K562 (cell line): Measurements from ENCODE around the gene AJUBA. TPM values are rescaled to one million over a fixed set of nuclear protein-coding genes. Genes with fewer than 3 reads are reported as not detected.

Source experiments
- ARID1B ChIP-seq: fragments of 450-650 bp; IDR thresholded peaks from 2 replicates; pipeline ENCODE4 v1.6.1; 2016; ENCODE audit warnings: antibody characterized with exemption, mild to moderate bottlenecking, inconsistent platforms
- ARNT ChIP-seq, 2 experiments: fragments of 450-650 bp; IDR thresholded peaks; 2 replicates each; pipeline ENCODE4 v1.6.1; 2016; ENCODE audit warnings: mild to moderate bottlenecking in 1 of 2
- FIP1L1 ChIP-seq: fragments of 200-400 bp; formaldehyde crosslinking; IDR thresholded peaks from 2 replicates; pipeline ENCODE4 v1.6.1; 2018; ENCODE audit warnings: mild to moderate bottlenecking, low read depth, low read length; ENCODE audit not compliant: poor library complexity, severe bottlenecking
- GATA2 ChIP-seq: sonication (generic); formaldehyde crosslinking; IDR thresholded peaks from 2 replicates; pipeline ENCODE4 v1.4.0; 2020; ENCODE audit warnings: mild to moderate bottlenecking, missing genetic modification reagents
- JUND ChIP-seq, 2 experiments: IDR thresholded peaks; 2 replicates in 1 of 2; 3 replicates in 1 of 2; pipeline ENCODE4 v1.6.1; 2011; ENCODE audit warnings: borderline replicate concordance in 2 of 2, low read depth in 2 of 2, low read length in 2 of 2, improper control_type of control experiment in 1 of 2, missing biosample characterization in 1 of 2, missing genetic modification characterization in 1 of 2, missing genetic modification reagents in 1 of 2
- KDM2B ChIP-seq: fragments of 250-450 bp; sonication (Bioruptor Pico); IDR thresholded peaks from 2 replicates; pipeline ENCODE4 v1.8.0; 2021; ENCODE audit warnings: mild to moderate bottlenecking, moderate library complexity
- MTA1 ChIP-seq: fragments of 450-650 bp; IDR thresholded peaks from 2 replicates; pipeline ENCODE4 v1.6.1; 2017; ENCODE audit warnings: borderline replicate concordance
- OTX1 ChIP-seq: fragments of 450-650 bp; formaldehyde crosslinking; IDR thresholded peaks from 2 replicates; pipeline ENCODE4 v1.4.0; 2022; ENCODE audit warnings: mild to moderate bottlenecking
- RBM34 ChIP-seq: fragments of 200-400 bp; formaldehyde crosslinking; IDR thresholded peaks from 2 replicates; pipeline ENCODE4 v1.6.1; 2018; ENCODE audit warnings: low read length, borderline replicate concordance; ENCODE audit not compliant: insufficient read depth
- SIX5 ChIP-seq, 2 experiments: IDR thresholded peaks; 2 replicates each; pipeline ENCODE4 v1.6.1; 2011; ENCODE audit warnings: low read length in 2 of 2, borderline replicate concordance in 1 of 2, low read depth in 1 of 2, mild to moderate bottlenecking in 1 of 2, moderate library complexity in 1 of 2; ENCODE audit not compliant: insufficient read depth in 1 of 2
- SMARCE1 ChIP-seq: fragments of 450-650 bp; IDR thresholded peaks from 2 replicates; pipeline ENCODE4 v1.7.1; 2016; ENCODE audit warnings: mild to moderate bottlenecking
- STAT5B ChIP-seq: fragments of 250-450 bp; sonication (Bioruptor Pico); IDR thresholded peaks from 2 replicates; pipeline ENCODE4 v1.8.0; 2021; ENCODE audit warnings: mild to moderate bottlenecking, inconsistent platforms
- TSC22D4 ChIP-seq: fragments of 450-650 bp; IDR thresholded peaks from 2 replicates; pipeline ENCODE4 v1.6.1; 2016; ENCODE audit warnings: missing genetic modification characterization, missing biosample characterization, control low read depth
- ZNF583 ChIP-seq: fragments of 250-450 bp; sonication (Bioruptor Pico); IDR thresholded peaks from 2 replicates; pipeline ENCODE4 v1.4.0; 2020
- polyA plus RNA-seq, 8 experiments: library from polyadenylated mRNA; depleted of rRNA in 4 of 8; stranded (reverse) in 5 of 8; unstranded in 3 of 8; fragments of >200 nt; fragmentation: Nextera tagmentation in 2 of 8; fragmentation: Illumina TruSeq in 1 of 8; extraction: Ambion mirVana in 2 of 8; extraction: Trizol in 1 of 8; gene quantifications; 2 replicates each; pipeline versions ENCODE4 v1.2.1 to v1.2.3, GENCODE V29; 2011 to 2014; ENCODE audit warnings: inconsistent platforms in 1 of 8, missing spikeins in 1 of 8
- total RNA-seq, 7 experiments: library from RNA; depleted of rRNA in 6 of 7; stranded (reverse); fragments of >200 nt in 6 of 7; fragmentation: Illumina TruSeq in 2 of 7; extraction: Trizol in 2 of 7; gene quantifications; 2 replicates each; pipeline versions ENCODE4 v1.2.1 to v1.2.3, GENCODE V29; 2011 to 2021; ENCODE audit warnings: low replicate concordance in 1 of 7
- TF ChIP-seq, protein P1 (sequence below), 3 experiments: fragments of 200-800 bp in 1 of 3; fragments of 250-450 bp in 1 of 3; fragments of 450-650 bp in 1 of 3; sonication (Bioruptor Pico) in 1 of 3; sonication (Bioruptor generic) in 1 of 3; formaldehyde crosslinking in 1 of 3; IDR thresholded peaks; 2 replicates each; pipeline versions ENCODE4 v1.6.1 to v1.8.0; 2016 to 2022; ENCODE audit warnings: mild to moderate bottlenecking in 2 of 3, missing genetic modification characterization in 2 of 3, missing compliant biosample characterization in 1 of 3, moderate library complexity in 1 of 3
- TF ChIP-seq, protein P2 (sequence below): IDR thresholded peaks from 2 replicates; pipeline ENCODE4 v1.6.1; 2014; ENCODE audit warnings: antibody characterized with exemption
- TF ChIP-seq, protein P3 (sequence below): sonication (generic); formaldehyde crosslinking; IDR thresholded peaks from 2 replicates; pipeline ENCODE4 v1.8.1; 2023; ENCODE audit warnings: mild to moderate bottlenecking, missing genetic modification reagents, moderate library complexity
- TF ChIP-seq, protein P4 (sequence below), 2 experiments: fragments of 450-650 bp in 1 of 2; sonication (generic) in 1 of 2; formaldehyde crosslinking in 1 of 2; IDR thresholded peaks in 1 of 2; conservative IDR thresholded peaks in 1 of 2; 2 replicates each; pipeline versions ENCODE4 v1.6.1 to v1.8.1; 2016 to 2023; ENCODE audit warnings: mild to moderate bottlenecking in 2 of 2, moderate library complexity in 2 of 2, inconsistent platforms in 1 of 2, missing genetic modification reagents in 1 of 2

AJUBA gene
- total and polyA plus RNA-seq, 9 of the 15 experiments (the other 6 are each of a cell fraction or from before 2014, with no cell fraction given), result 0.73 to 4.7 (median 2.8) TPM

DNA sequence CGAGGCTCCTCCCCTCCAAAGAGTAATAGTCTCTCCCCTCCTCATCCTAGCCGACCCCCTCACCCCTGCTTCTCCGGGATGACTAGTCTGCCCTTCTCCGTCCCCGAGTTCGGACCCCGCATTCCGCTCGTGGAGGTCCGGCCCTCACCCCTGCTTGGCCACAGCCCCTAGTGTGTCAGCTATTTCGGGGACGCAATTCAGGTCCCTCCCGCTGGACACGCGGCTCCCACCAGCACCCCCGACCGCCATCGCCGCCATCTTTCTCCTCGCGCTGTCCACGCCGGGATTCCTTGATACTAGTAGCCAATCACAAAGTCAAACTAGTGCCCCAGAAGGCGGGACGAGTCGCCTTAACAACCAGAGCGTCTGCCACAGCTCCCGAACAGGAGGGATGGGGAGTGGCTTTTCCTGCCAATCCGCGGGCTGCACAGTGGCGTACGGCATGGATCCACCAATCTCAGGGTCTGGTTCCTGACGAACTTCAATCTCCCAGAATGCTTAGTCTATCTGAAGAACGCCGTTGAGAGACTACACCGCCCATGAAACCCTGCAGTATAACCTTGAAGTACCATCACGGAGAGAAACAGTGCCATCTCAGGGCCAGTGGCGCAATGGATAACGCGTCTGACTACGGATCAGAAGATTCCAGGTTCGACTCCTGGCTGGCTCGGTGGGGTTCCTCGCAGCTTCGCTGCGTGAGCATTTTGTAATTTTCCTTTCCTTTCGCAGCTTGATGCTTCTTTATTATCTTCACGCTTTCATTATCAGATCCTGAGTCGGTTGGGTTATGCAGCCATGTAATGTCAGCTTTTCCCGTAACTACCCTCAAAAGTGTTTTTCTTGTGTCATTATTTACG, 53.0 kb downstream of the AJUBA start, which contains the start of gene PRMT5 (continued):
- TF ChIP-seq, protein P1, sequence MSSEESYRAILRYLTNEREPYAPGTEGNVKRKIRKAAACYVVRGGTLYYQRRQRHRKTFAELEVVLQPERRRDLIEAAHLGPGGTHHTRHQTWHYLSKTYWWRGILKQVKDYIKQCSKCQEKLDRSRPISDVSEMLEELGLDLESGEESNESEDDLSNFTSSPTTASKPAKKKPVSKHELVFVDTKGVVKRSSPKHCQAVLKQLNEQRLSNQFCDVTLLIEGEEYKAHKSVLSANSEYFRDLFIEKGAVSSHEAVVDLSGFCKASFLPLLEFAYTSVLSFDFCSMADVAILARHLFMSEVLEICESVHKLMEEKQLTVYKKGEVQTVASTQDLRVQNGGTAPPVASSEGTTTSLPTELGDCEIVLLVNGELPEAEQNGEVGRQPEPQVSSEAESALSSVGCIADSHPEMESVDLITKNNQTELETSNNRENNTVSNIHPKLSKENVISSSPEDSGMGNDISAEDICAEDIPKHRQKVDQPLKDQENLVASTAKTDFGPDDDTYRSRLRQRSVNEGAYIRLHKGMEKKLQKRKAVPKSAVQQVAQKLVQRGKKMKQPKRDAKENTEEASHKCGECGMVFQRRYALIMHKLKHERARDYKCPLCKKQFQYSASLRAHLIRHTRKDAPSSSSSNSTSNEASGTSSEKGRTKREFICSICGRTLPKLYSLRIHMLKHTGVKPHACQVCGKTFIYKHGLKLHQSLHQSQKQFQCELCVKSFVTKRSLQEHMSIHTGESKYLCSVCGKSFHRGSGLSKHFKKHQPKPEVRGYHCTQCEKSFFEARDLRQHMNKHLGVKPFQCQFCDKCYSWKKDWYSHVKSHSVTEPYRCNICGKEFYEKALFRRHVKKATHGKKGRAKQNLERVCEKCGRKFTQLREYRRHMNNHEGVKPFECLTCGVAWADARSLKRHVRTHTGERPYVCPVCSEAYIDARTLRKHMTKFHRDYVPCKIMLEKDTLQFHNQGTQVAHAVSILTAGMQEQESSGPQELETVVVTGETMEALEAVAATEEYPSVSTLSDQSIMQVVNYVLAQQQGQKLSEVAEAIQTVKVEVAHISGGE (CRISPR knock-in tag; IDR thresholded peaks at IDR 0.05), result no peak
- TF ChIP-seq JUND (IDR thresholded peaks at IDR 0.05; ENCODE audit: borderline replicate concordance, low read depth, low read length), result peak; percentile 67; the same call in 1 of the 2 replicates
- no peak; the same call in 2 of the 3 replicates for TF ChIP-seq JUND (tag; IDR thresholded peaks at IDR 0.05; ENCODE audit: borderline replicate concordance, low read depth, low read length)
- TF ChIP-seq KDM2B, result 0 out of 2 replicates have a peak, but pooled peaks have one; percentile 24
- TF ChIP-seq STAT5B (CRISPR knock-in tag), result no peak
- TF ChIP-seq GATA2, result no peak
- no peak for TF ChIP-seq TSC22D4 (tag)
- TF ChIP-seq, protein P2, sequence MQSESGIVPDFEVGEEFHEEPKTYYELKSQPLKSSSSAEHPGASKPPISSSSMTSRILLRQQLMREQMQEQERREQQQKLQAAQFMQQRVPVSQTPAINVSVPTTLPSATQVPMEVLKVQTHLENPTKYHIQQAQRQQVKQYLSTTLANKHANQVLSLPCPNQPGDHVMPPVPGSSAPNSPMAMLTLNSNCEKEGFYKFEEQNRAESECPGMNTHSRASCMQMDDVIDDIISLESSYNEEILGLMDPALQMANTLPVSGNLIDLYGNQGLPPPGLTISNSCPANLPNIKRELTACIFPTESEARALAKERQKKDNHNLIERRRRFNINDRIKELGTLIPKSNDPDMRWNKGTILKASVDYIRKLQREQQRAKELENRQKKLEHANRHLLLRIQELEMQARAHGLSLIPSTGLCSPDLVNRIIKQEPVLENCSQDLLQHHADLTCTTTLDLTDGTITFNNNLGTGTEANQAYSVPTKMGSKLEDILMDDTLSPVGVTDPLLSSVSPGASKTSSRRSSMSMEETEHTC, result no peak
- TF ChIP-seq ARID1B, result no peak
- peak; percentile 33; the same call in 1 of the 2 replicates for TF ChIP-seq MTA1
- TF ChIP-seq OTX1 (CRISPR knock-in tag), result peak; percentile 89
- TF ChIP-seq ARNT (IDR thresholded peaks at IDR 0.05), result no peak; a peak in 1 of 4 replicates
- TF ChIP-seq FIP1L1, result no peak
- 0 out of 2 replicates have a peak, but pooled peaks have one; percentile 32 for TF ChIP-seq SMARCE1
- TF ChIP-seq, protein P3, sequence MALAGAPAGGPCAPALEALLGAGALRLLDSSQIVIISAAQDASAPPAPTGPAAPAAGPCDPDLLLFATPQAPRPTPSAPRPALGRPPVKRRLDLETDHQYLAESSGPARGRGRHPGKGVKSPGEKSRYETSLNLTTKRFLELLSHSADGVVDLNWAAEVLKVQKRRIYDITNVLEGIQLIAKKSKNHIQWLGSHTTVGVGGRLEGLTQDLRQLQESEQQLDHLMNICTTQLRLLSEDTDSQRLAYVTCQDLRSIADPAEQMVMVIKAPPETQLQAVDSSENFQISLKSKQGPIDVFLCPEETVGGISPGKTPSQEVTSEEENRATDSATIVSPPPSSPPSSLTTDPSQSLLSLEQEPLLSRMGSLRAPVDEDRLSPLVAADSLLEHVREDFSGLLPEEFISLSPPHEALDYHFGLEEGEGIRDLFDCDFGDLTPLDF (CRISPR knock-in tag), result peak; percentile 40; the same call in 1 of the 2 replicates
- peak; percentile 35; the same call in 1 of the 2 replicates for TF ChIP-seq ZNF583 (CRISPR knock-in tag)
- TF ChIP-seq RBM34, result no peak
- TF ChIP-seq, protein P4, sequence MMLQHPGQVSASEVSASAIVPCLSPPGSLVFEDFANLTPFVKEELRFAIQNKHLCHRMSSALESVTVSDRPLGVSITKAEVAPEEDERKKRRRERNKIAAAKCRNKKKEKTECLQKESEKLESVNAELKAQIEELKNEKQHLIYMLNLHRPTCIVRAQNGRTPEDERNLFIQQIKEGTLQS (IDR thresholded peaks at IDR 0.05), result peak; percentile 50; the same call in 1 of the 2 replicates
- TF ChIP-seq, protein P4 (CRISPR knock-in tag; conservative IDR thresholded peaks at IDR 0.05), result 0 out of 2 replicates have a peak, but pooled peaks have one; percentile 33
- TF ChIP-seq SIX5 (IDR thresholded peaks at IDR 0.05; ENCODE audit: borderline replicate concordance in 1 of 2, insufficient read depth in 1 of 2, low read depth in 1 of 2, low read length in 2 of 2), result no peak
